Stimulated activated CD8-positive, alpha-beta memory T cell treated with anti-CD3 and anti-CD28 coated beads, Interleukin-12 subunit alpha, Interleukin-12 subunit beta, amount 100 ng/mL, for 1 hour (primary cell): ENCODE results near the gene ZNF862.

Source experiments
- DNase-seq: peaks from one replicate; pipeline ENCODE4 v3.0.0-alpha.2; 2020; ENCODE audit warnings: low read depth

Gene ZNF862

GRCh38 chr7:149811221-149811620 is 27.0 kb upstream of the ZNF862 start:
- DNase-seq = no peak

GRCh38 chr7:149811831-149812490 is 26.2 kb upstream of the ZNF862 start:
- DNase-seq = no peak

GRCh38 chr7:149813254-149814035 is 24.7 kb upstream of the ZNF862 start:
- DNase-seq = no peak

- no peak for DNase-seq
Observed at GRCh38 chr7:149814494-149814893, 23.7 kb upstream of the ZNF862 start.

GRCh38 chr7:149815121-149815520 is 23.1 kb upstream of the ZNF862 start:
- DNase-seq = no peak

GRCh38 chr7:149815661-149816266 is 22.4 kb upstream of the ZNF862 start:
- no peak for DNase-seq

GRCh38 chr7:149816267-149816751 is 21.9 kb upstream of the ZNF862 start:
- DNase-seq = no peak

GRCh38 chr7:149816794-149817193 is 21.4 kb upstream of the ZNF862 start:
- DNase-seq = no peak

- DNase-seq = no peak
Observed at GRCh38 chr7:149817301-149817771, 20.8 kb upstream of the ZNF862 start.

- no peak for DNase-seq
Observed at GRCh38 chr7:149817836-149818535, 20.2 kb upstream of the ZNF862 start.

- no peak for DNase-seq
Observed at GRCh38 chr7:149818536-149818840, 19.7 kb upstream of the ZNF862 start.

GRCh38 chr7:149819141-149819960 is 18.8 kb upstream of the ZNF862 start:
- no peak for DNase-seq

- DNase-seq = no peak
Observed at GRCh38 chr7:149819961-149820340, 18.2 kb upstream of the ZNF862 start.

- no peak for DNase-seq
Observed at GRCh38 chr7:149820622-149821190, 17.5 kb upstream of the ZNF862 start.

GRCh38 chr7:149821191-149822148 is 16.7 kb upstream of the ZNF862 start:
- DNase-seq = no peak

- no peak for DNase-seq
Observed at GRCh38 chr7:149822353-149822943, 15.7 kb upstream of the ZNF862 start.

- no peak for DNase-seq
Observed at GRCh38 chr7:149823191-149823630, 15.0 kb upstream of the ZNF862 start.

GRCh38 chr7:149823631-149824199 is 14.5 kb upstream of the ZNF862 start:
- no peak for DNase-seq

GRCh38 chr7:149824301-149824741 is 13.9 kb upstream of the ZNF862 start:
- DNase-seq = no peak
